ENCODE data around the gene RUFY2. TPM values are rescaled to one million over a fixed set of nuclear protein-coding genes. Genes with fewer than 3 reads are reported as not detected.

Gene RUFY2
- total RNA-seq, 4 donors from 2014 or later = 18.0 to 49.6 (median 23.5) TPM

GRCh38 chr10:68359189-68359588, 47.9 kb downstream of the RUFY2 start:
- WGBS, 2 donors = 97 to 98% methylated on average over 6 of the region's 6 CpGs
- DNase-seq (ENCODE audit: low spot score in 2 of 2) = no peak
- intact Hi-C loops (cut with DNase I; ENCODE audit: low total_unique reads) = no loop called here
- H3K4me3 ChIP-seq (ENCODE audit: low read depth, poor library complexity, severe bottlenecking) = no peak overlapping the region
- TF ChIP-seq POLR2A (IDR thresholded peaks at IDR 0.05) = no peak
- TF ChIP-seq CTCF (IDR thresholded peaks at IDR 0.05) = no peak

- WGBS, 2 donors = 100% methylated on average over 2 of the region's 2 CpGs
- intact Hi-C loops (cut with DNase I; ENCODE audit: low total_unique reads) = no loop called here
- DNase-seq (ENCODE audit: low spot score in 2 of 2) = no peak
These were observed 53.5 kb downstream of the RUFY2 start for GRCh38 chr10:68353537-68353936.

GRCh38 chr10:68348265-68348741, 58.8 kb downstream of the RUFY2 start:
- intact Hi-C loops (cut with DNase I; ENCODE audit: low total_unique reads) = no loop called here
- WGBS, 2 donors = 68 to 74% methylated on average over 2 of the region's 2 CpGs
- no peak overlapping the region for H3K4me3 ChIP-seq (ENCODE audit: low read depth, poor library complexity, severe bottlenecking)

More at GRCh38 chr10:68353537-68353936, 53.5 kb downstream of the RUFY2 start:
- no peak for TF ChIP-seq POLR2A (IDR thresholded peaks at IDR 0.05)
- TF ChIP-seq CTCF (IDR thresholded peaks at IDR 0.05) = no peak
- H3K4me3 ChIP-seq (ENCODE audit: low read depth, poor library complexity, severe bottlenecking) = no peak overlapping the region

GRCh38 chr10:68346774-68347173, 60.3 kb downstream of the RUFY2 start:
- intact Hi-C loops (cut with DNase I; ENCODE audit: low total_unique reads) = no loop called here
- DNase-seq (ENCODE audit: low spot score in 2 of 2) = no peak
- no peak overlapping the region for H3K4me3 ChIP-seq (ENCODE audit: low read depth, poor library complexity, severe bottlenecking)
- 77 to 90% methylated on average over 4 of the region's 4 CpGs for WGBS, 2 donors
- no peak for TF ChIP-seq POLR2A (IDR thresholded peaks at IDR 0.05)
- TF ChIP-seq CTCF (IDR thresholded peaks at IDR 0.05) = no peak

More at GRCh38 chr10:68348265-68348741, 58.8 kb downstream of the RUFY2 start:
- no peak for DNase-seq (ENCODE audit: low spot score in 2 of 2)
- no peak for TF ChIP-seq CTCF (IDR thresholded peaks at IDR 0.05)
- TF ChIP-seq POLR2A (IDR thresholded peaks at IDR 0.05) = no peak

- DNase-seq (ENCODE audit: low spot score in 2 of 2) = no peak
- intact Hi-C loops (cut with DNase I; ENCODE audit: low total_unique reads) = no loop called here
- WGBS, 2 donors = 85 to 90% methylated on average over 4 of the region's 4 CpGs
- no peak overlapping the region for H3K4me3 ChIP-seq (ENCODE audit: low read depth, poor library complexity, severe bottlenecking)
- TF ChIP-seq POLR2A (IDR thresholded peaks at IDR 0.05) = no peak
- TF ChIP-seq CTCF (IDR thresholded peaks at IDR 0.05) = no peak
These were observed 61.5 kb downstream of the RUFY2 start for GRCh38 chr10:68345621-68346020.

- 88 to 91% methylated on average over 3 of the region's 3 CpGs for WGBS, 2 donors
- no peak overlapping the region for H3K4me3 ChIP-seq (ENCODE audit: low read depth, poor library complexity, severe bottlenecking)
- no peak for DNase-seq (ENCODE audit: low spot score in 2 of 2)
- intact Hi-C loops (cut with DNase I; ENCODE audit: low total_unique reads) = no loop called here
- no peak for TF ChIP-seq POLR2A (IDR thresholded peaks at IDR 0.05)
- no peak for TF ChIP-seq CTCF (IDR thresholded peaks at IDR 0.05)
These were observed 64.1 kb downstream of the RUFY2 start for GRCh38 chr10:68342909-68343516.

Data from lower leg skin (tissue), 4 donors.